GM12891 (cell line): ENCODE data around the gene IQCF5.

Source experiments
- POLR2A ChIP-seq: IDR thresholded peaks from 2 replicates; pipeline ENCODE4 v1.6.1; 2011; ENCODE audit warnings: low read depth, low read length, control low read depth
- POLR2AphosphoS5 ChIP-seq: IDR thresholded peaks from 2 replicates; pipeline ENCODE4 v1.6.1; 2011; ENCODE audit warnings: low read depth, low read length, control low read depth
- SPI1 ChIP-seq: IDR thresholded peaks from 2 replicates; pipeline ENCODE4 v1.6.1; 2011; ENCODE audit warnings: low read depth, low read length, control low read depth

DNA sequence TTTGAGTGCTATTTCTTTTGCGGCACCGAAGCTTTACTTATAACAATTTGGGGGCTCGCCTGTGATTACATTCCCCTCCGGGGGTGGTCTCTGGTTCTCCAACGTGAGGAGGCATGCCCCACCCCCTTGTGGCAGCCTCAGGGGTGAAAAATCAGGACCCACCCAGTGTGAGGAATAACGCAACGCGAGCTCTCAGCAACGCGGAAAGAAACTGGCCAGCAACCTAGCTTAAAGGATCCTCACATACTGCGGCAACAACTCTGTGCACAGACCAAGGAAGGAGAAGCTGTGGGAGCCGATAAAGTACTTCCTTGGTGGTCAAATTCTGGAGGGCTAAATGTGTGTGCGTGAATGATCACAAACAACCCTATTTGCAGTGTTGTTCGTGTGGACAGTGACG is 22.0 kb upstream of the IQCF5 start:
- no peak for TF ChIP-seq POLR2AphosphoS5
- no peak for TF ChIP-seq POLR2A
- no peak for TF ChIP-seq SPI1
